ENCODE measurements around the gene PANX2.

DNA sequence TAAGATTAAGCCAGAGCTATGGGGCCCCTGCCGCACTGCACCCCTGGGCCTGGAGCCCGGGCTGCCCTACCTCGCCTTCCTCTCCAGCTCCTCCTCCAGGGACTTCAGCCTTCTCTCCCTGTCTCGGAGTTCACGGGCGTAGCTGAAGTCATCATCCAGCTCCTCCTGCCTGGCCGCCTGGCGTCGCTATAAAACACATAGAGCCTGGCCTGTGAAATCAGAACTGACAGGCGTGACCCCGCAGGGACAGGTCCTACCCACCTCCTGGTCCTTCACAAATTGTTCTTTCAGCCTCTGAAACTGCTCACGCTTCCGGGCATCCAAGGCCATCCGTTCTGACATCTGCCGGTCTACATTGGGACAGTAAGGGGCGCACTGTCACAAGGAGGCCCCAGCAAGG lies 53.5 kb downstream of the PANX2 start:
- TF ChIP-seq, protein P1, sequence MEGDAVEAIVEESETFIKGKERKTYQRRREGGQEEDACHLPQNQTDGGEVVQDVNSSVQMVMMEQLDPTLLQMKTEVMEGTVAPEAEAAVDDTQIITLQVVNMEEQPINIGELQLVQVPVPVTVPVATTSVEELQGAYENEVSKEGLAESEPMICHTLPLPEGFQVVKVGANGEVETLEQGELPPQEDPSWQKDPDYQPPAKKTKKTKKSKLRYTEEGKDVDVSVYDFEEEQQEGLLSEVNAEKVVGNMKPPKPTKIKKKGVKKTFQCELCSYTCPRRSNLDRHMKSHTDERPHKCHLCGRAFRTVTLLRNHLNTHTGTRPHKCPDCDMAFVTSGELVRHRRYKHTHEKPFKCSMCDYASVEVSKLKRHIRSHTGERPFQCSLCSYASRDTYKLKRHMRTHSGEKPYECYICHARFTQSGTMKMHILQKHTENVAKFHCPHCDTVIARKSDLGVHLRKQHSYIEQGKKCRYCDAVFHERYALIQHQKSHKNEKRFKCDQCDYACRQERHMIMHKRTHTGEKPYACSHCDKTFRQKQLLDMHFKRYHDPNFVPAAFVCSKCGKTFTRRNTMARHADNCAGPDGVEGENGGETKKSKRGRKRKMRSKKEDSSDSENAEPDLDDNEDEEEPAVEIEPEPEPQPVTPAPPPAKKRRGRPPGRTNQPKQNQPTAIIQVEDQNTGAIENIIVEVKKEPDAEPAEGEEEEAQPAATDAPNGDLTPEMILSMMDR (IDR thresholded peaks at IDR 0.05; ENCODE audit: poor library complexity), result no peak
- TF ChIP-seq EZH2 (IDR thresholded peaks at IDR 0.05; ENCODE audit: borderline replicate concordance), result no peak
- no peak for TF ChIP-seq EZH2phosphoT487 (IDR thresholded peaks at IDR 0.05; ENCODE audit: low read depth, severe bottlenecking, unreplicated experiment)
